GM12892 (cell line): ENCODE data around the gene HOXB6.

Source experiments
- POLR2A ChIP-seq: IDR thresholded peaks from 2 replicates; pipeline ENCODE4 v1.6.1; 2011; ENCODE audit warnings: low read depth, low read length, control low read depth
- POLR2AphosphoS5 ChIP-seq: IDR thresholded peaks from 2 replicates; pipeline ENCODE4 v1.6.1; 2011; ENCODE audit warnings: low read depth, low read length, control low read depth
- TAF1 ChIP-seq: IDR thresholded peaks from 2 replicates; pipeline ENCODE4 v1.6.1; 2011; ENCODE audit warnings: low read depth, mild to moderate bottlenecking, control low read depth, low read length, borderline replicate concordance

DNA sequence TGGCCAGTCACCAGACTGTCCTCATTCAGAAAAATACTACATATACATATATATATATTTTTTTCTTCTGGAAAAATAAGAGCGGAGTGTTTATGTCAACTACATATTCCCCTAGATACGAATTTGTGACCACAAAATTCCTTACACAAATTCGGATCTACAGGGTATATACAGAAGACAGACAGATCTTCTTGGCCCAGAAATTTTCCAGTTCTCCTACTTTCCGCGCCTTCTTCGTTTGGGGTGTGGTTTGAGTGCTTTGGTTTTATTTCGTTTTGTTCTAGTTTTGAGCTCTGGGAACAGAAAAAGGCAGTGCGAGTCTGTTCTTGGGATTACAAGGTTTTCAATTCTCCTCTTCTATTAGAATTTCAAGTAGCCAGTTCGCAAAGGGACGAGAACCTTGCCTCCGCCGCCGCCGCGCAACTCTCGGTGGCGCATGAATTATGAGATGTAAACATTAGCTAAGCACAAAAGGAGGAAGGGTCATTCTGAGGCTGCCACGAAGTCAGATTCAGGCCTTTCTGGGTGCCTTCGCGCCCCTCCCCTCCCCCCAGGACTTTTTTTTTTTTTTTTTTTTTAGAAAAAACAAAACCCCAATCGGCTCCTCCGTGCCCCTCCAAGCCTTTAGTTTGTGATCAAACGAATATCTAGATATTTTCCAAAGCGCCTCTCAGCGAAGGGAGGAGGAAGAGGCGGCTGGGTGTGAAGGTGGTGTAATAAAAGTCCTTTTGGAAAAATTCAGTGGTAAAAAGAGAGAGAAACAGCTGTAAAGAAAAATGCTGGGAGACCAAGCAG, 24.8 kb downstream of the HOXB6 start:
- TF ChIP-seq POLR2A = no peak
- no peak for TF ChIP-seq POLR2AphosphoS5
- no peak for TF ChIP-seq TAF1
